H1 (cell line): Measurements from ENCODE around the gene ZMYM4. TPM values are rescaled to one million over a fixed set of nuclear protein-coding genes. Genes with fewer than 3 reads are reported as not detected.

Experiments
- ATF2 ChIP-seq: IDR thresholded peaks from 2 replicates; pipeline ENCODE4 v1.6.1; 2012; ENCODE audit warnings: low read length, inconsistent platforms
- BRCA1 ChIP-seq: IDR thresholded peaks from 2 replicates; pipeline ENCODE4 v1.6.1; 2012; ENCODE audit warnings: low read depth, low read length, improper control_type of control experiment
- CREB1 ChIP-seq: IDR thresholded peaks from 2 replicates; pipeline ENCODE4 v1.6.1; 2012; ENCODE audit warnings: inconsistent platforms
- HDAC2 ChIP-seq, 2 experiments: fragments of 300-600 bp in 1 of 2; sonication (generic) in 1 of 2; IDR thresholded peaks; 2 replicates each; pipeline ENCODE4 v1.6.1; 2011 to 2012; ENCODE audit warnings: low read depth in 2 of 2, low read length in 2 of 2, mild to moderate bottlenecking in 2 of 2, moderate library complexity in 2 of 2, borderline replicate concordance in 1 of 2, inconsistent platforms in 1 of 2
- POLR2AphosphoS5 ChIP-seq: IDR thresholded peaks from 2 replicates; pipeline ENCODE4 v1.6.1; 2011; ENCODE audit warnings: low read depth, low read length
- RNF2 ChIP-seq: fragments of 200-900, 300-1000 bp; sonication (generic); IDR thresholded peaks from 2 replicates; pipeline ENCODE4 v1.7.1; 2016; ENCODE audit warnings: borderline replicate concordance, low read depth, mild to moderate bottlenecking, antibody characterized with exemption, low read length; ENCODE audit not compliant: poor library complexity, severe bottlenecking; ENCODE audit errors: missing control alignments
- RXRA ChIP-seq: IDR thresholded peaks from 2 replicates; pipeline ENCODE4 v1.6.1; 2011; ENCODE audit warnings: low read depth, mild to moderate bottlenecking, low read length, moderate library complexity; ENCODE audit not compliant: insufficient read depth
- TEAD4 ChIP-seq: IDR thresholded peaks from 2 replicates; pipeline ENCODE4 v1.6.1; 2012; ENCODE audit warnings: low read depth, low read length, inconsistent platforms, mixed read lengths
- polyA plus RNA-seq, 7 experiments: library from polyadenylated mRNA; depleted of rRNA in 3 of 7; stranded (reverse) in 5 of 7; unstranded in 2 of 7; fragments of >200 nt in 5 of 7; fragments of 200-250 nt in 2 of 7; gene quantifications; 1 replicate in 5 of 7; 2 replicates in 1 of 7; 4 replicates in 1 of 7; pipeline versions ENCODE4 v1.2.1 to v1.2.3, GENCODE V29; 2011 to 2013; ENCODE audit warnings: missing spikeins in 2 of 7, mixed read lengths in 2 of 7
- total RNA-seq: library from RNA; stranded (reverse); fragmentation: NEBNext Ultra II Directional; extraction: Animal tissue kit (Norgen Biotek cat#: 25700); gene quantifications from 2 replicates; pipeline ENCODE4 v1.2.1, GENCODE V29; 2021

Gene ZMYM4
- total and polyA plus RNA-seq, 2 of the 8 experiments (the other 6 are each of a cell fraction or from before 2014, with no cell fraction given) = 16.7 to 81.3 TPM

GRCh38 chr1:35441926-35442579, 173.5 kb downstream of the ZMYM4 start (continued):
- no peak for TF ChIP-seq RNF2
- TF ChIP-seq POLR2AphosphoS5 = no peak
- no peak for TF ChIP-seq HDAC2 (IDR thresholded peaks at IDR 0.05; ENCODE audit: borderline replicate concordance in 1 of 2, low read depth in 2 of 2, low read length in 2 of 2)
- no peak for TF ChIP-seq RXRA
- TF ChIP-seq ATF2 = no peak
- no peak for TF ChIP-seq BRCA1
- TF ChIP-seq TEAD4 = no peak
- no peak for TF ChIP-seq CREB1
- TF ChIP-seq, all 59 proteins: peak for 0
